Cerebellar cortex (tissue), 1 donor: Measurements from ENCODE around the gene MAGIX.
A peak's percentile ranks its signal among the peaks of the same experiment; 100 is the strongest.

Experiments
- DNase-seq: peaks from one replicate; pipeline ENCODE4 v3.0.0-alpha.2; 2015; ENCODE audit warnings: low spot score

The MAGIX gene

GRCh38 chrX:49184294-49185281 is 22.0 kb downstream of the MAGIX start:
- peak; percentile 87 for DNase-seq

GRCh38 chrX:49186125-49187027 is 23.8 kb downstream of the MAGIX start, which contains the start of gene PRICKLE3:
Gene PRICKLE3, minus strand, starts transcription at chrX:49186373. Its CDS starts 76 bp downstream, at chrX:49186297.
- peak; percentile 64 for DNase-seq

GRCh38 chrX:49187028-49187394 is 24.5 kb downstream of the MAGIX start:
- DNase-seq: no peak

- no peak for DNase-seq
Measured at GRCh38 chrX:49187526-49187925, 25.0 kb downstream of the MAGIX start.

GRCh38 chrX:49188468-49189076 is 26.0 kb downstream of the MAGIX start:
- DNase-seq: no peak

- no peak for DNase-seq
Measured at GRCh38 chrX:49189606-49190005, 27.0 kb downstream of the MAGIX start.

GRCh38 chrX:49190821-49191573 is 28.4 kb downstream of the MAGIX start:
- peak; percentile 99 for DNase-seq

- no peak for DNase-seq
Measured at GRCh38 chrX:49191574-49192011, 29.0 kb downstream of the MAGIX start.

- peak; percentile 58 for DNase-seq
Measured at GRCh38 chrX:49192722-49193328, 30.3 kb downstream of the MAGIX start.

GRCh38 chrX:49193542-49193964 is 31.0 kb downstream of the MAGIX start:
- no peak for DNase-seq

GRCh38 chrX:49197543-49198087 is 35.1 kb downstream of the MAGIX start:
- no peak for DNase-seq

- no peak for DNase-seq
Measured at GRCh38 chrX:49198540-49199314, 36.2 kb downstream of the MAGIX start.

- no peak for DNase-seq
Measured at GRCh38 chrX:49199315-49199595, 36.7 kb downstream of the MAGIX start.

GRCh38 chrX:49199906-49200771 is 37.6 kb downstream of the MAGIX start, which contains the start of gene SYP:
Gene SYP, minus strand, starts transcription at chrX:49200193. Its CDS starts 7 bp downstream, at chrX:49200186.
- peak; percentile 80 for DNase-seq

GRCh38 chrX:49202022-49202421 is 39.5 kb downstream of the MAGIX start:
- DNase-seq: no peak

GRCh38 chrX:49203536-49203935 is 41.0 kb downstream of the MAGIX start:
- DNase-seq: peak; percentile 59

- no peak for DNase-seq
Measured at GRCh38 chrX:49204017-49204416, 41.5 kb downstream of the MAGIX start.

GRCh38 chrX:49204709-49205108 is 42.2 kb downstream of the MAGIX start:
- DNase-seq: peak; percentile 64

GRCh38 chrX:49205443-49205842 is 42.9 kb downstream of the MAGIX start:
- no peak for DNase-seq
